GM18517 (cell line): Measurements from ENCODE around the gene NRP2.

Experiments used
- ATAC-seq: cut with Tn5 transposase; IDR thresholded peaks from one replicate; pipeline ENCODE4 v1.9.1; 2021; ENCODE audit warnings: mild to moderate bottlenecking, moderate library complexity; ENCODE audit not compliant: unreplicated experiment

The NRP2 gene

DNA sequence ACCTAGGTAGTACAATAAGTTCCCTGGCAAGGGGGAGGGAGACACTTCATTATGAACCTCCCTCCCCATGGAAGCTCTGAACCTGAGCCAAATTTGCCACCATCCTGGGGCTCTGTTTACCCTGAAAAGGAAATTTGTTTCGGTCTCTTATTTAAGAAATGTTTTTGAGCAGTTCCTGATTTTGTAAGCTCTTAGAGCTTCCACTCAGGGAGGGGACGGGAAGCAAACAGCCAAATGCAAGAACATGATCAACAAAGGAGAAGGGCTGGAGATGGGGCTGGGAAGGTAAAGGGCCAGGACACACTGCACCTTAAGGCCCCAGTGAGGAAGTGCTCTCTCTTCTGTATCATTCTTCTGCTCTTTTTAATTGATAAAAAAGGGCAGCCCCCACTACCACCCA, 117.9 kb downstream of the NRP2 start:
- no peak for ATAC-seq

DNA sequence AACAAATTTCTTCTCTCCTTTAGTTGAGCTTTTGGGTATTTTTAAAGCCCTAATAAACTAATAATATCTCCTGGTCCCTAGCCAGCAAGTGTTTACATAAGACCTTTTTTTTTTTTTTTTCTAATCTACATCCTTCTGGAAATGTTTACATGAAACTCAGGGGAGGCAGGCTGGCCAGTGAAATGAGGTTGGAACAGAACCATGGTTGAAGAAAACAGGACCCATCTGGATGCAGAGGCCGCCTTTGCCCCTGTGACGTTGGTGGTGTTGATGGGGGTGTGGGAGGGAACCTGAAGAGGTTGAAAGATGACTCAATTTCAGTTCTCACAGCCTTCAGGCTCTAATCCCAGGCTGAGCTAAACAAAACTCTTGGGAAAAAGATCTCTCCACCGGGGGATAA, 118.5 kb downstream of the NRP2 start:
- ATAC-seq, result no peak

DNA sequence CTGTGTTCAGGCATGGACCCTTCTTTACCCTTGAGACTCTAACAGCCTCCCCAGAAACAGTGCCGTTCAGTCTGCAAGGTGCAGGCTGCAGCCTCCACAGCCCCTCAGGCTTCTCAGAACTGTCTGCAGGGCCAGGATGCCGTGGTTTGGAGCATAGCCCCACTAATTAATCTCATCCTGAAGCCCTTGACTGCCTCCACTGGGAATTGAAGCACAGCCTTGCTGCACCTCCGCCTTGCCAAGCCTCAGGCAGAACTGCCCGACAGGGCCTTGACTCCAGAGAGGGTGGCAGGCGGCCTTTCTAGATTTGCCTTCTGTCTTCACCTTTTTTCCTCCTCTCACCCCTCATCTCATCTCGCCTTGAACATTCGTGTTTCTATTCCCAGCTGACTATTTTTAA, 119.8 kb downstream of the NRP2 start:
- ATAC-seq, result no peak

DNA sequence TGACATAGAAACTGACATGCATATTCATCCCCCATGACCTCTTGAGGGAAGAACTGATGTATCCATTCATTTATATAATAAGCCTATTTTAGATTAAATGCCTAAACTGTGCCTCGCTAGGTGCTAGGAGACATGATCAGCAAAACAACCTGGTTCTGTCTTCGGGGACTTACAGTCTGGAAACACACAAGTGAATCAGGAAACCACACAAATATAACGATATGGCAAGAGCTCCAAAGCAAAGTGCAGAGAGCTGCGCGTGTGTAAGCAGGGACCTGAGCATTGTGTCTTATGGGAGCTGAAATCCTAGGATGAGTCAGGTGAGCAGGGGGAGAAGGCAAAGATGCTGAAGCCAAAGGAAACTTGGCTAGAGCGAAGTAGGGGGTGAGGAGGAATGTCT, 120.6 kb downstream of the NRP2 start:
- no peak for ATAC-seq

DNA sequence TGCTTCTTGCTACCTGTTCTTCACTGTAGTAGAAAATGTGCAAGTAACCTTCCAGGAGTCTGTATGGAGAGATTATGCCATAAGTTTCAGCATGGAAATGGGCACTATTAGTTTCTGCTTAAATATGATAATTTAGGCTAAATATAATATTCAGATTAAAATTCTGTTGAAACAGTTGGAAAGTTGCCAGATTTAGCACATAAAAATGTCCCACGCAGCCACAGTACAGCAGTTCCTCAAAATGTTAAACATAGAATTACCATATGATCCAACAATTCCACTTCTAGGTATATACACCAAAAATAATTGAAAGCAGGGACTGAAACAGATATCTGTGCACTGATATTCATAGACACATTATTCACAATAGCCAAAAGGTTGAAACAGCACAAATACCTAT, 121.2 kb downstream of the NRP2 start:
- ATAC-seq, result no peak

DNA sequence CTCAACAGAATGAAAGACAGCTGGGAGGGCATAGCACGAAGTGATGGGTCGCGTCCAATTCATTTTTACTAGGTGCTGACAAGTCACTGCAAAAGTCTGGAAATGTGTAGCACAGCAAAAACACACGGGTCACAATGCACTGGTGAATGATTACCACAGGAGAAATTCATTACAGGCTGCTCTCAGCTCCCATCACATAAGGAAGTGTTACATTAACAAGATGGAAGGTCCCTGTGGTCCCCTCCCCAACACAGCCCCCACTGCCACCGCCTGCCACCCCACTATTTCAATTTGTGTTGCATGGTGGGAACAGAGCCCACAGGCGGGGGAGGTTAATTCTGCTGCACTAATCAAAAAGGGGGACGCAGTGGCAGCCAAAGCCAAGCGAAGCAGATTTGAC, 122.8 kb downstream of the NRP2 start:
- ATAC-seq, result no peak

DNA sequence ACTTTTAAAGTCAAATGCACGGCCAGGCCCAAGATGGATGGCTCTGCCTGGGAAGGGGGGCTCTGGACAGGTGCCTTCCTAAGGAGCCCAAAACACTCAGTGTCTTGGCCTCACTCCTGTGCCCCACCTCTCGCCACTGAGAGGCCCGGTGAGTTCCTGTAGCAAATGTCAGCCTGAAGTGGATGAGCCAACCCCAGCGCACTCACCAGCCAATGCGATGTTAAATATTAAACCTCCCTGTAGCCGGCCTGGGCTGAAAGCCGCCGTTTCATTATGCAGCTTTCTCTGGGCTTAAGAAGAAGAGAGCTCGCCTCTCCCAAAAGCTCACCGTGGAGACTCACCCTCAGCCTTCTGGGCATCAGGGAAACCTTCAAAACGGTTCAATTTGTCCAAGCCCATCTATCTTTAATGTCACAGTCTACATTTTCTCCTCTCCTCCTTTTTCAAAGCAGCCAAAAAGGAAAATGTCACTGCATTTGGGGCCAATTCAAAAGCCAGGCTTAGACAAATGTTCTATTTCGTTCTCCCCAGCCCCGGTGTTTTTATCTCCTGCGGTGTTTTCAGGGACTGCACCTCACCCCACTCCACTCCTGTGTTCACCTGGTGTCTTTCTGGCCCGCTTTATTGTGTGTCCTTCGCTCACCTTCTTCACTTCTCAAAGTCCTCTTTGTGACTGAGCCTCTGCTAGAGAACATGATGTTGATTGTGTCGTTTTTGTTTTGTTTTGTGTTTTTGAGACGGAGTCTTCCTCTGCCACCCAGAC, 124.0 kb downstream of the NRP2 start:
- no peak for ATAC-seq

DNA sequence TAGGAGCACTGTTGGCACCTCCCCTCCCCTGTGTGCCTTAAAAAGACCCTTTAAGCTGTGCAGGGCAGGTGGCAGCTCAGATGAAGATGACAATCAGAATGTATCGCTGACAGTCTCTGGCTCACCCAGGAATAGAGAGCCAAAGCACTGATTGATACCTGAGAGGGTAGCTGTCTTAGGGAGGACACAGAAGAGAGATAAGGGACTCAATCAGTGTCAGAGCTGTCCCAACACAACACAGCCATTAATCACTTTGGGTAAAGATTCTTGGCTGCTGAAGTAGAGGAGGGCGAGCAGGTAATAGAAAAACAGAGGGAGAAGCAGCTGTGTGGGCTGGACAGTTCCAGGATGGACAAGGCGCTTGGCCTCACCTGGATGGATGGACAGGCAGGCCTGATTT, 124.9 kb downstream of the NRP2 start:
- no peak for ATAC-seq

DNA sequence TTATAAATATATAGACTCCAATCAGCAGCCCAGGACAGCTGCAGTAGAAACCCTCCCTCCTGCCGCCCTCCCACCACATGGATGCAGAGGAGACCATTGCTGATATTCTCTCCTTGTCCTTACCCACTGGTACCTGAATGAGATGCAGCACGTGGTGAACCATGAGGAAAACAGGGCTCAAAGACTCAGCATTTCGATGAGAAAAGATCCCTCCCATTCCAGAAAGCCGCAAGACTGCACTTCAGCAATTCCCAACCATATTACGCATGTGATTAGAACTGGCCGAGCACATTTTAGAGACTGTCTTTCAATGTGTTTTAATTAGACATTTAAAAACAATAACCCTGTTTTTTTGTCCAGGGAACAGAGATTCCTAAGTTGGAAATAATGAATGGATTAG, 125.5 kb downstream of the NRP2 start:
- ATAC-seq, result no peak

DNA sequence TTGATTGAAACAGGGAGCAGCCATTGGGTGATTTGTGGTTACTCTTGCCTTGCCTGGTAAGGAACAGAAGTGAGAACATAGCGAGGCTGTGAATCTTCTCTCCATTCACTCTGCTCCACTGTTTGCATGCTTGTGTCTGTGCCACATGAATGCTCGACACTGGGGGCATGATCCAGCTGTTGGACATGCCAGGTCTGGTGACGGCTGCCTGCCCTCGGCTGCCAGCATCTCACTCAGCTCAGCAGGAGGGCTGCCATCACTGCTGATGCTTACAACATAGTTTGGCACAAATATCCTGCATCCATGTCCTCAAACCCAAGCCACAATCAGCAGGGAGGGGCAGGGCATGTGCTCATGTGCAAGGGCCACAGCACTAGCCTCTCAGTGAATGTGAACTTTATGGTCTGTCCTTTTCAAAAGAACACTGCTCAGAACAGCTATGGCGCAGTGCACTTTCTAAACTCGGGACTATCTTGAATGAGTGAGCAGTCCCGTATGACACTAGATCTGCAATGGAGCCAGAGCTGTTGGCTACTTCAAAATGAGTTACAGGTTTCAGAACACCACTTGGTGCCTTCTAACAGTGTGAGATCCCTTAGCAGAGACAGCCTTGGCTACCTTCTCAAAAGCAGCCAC, 126.3 kb downstream of the NRP2 start:
- ATAC-seq, result no peak

DNA sequence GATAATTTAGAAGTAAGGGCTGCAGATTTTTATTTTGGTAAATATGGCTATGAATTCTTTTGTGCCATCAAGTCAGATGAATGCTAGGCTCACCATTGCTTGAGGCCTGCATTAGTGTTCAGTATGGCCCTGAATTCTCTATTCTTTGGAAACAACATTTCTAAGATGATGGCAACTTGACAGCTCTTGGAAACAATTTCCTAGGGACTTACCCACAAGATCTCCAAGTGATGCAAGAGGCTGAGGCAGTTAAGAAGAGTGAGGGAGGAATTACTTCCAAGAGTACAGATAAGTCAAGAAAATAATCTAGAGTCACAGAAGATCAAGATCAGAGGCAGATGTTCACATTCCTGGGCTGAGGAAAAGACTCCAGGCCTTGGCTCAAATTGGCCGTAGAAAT, 129.1 kb downstream of the NRP2 start:
- ATAC-seq, result no peak

DNA sequence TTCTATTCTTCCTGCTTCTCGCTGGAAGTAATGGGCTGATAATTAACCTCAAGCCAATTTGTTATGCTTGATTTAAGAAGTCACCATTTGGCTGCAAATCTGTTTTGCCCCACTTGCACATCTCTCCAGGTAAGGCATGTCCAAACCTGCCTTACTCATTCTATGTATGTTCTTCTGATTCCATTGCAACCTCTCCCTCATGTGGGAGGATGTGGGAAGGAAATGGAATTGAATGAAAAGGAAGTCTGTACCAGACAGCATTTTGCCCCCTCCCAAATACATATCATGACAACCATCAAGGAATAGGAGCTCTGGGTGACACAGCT, 131.7 kb downstream of the NRP2 start:
- peak; percentile 16 for ATAC-seq

DNA sequence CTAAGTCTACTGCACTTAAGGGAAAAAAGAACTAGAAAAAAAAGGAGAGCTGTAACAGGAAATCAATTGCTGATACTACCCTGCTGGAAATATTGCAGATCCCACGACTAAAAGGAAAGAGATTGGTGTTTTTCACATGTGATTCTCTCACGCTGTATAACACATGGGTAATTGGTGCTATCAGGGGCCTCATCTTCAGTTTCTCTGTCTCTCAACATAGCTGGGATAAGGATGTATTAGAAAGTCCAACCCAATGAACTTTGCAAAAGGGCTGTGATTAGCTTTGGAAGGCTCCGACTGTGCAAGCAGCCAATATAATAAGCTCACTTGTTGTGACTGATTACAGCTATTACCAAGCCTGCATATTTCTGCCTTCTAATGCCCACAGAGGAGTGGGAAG, 133.4 kb downstream of the NRP2 start:
- no peak for ATAC-seq

DNA sequence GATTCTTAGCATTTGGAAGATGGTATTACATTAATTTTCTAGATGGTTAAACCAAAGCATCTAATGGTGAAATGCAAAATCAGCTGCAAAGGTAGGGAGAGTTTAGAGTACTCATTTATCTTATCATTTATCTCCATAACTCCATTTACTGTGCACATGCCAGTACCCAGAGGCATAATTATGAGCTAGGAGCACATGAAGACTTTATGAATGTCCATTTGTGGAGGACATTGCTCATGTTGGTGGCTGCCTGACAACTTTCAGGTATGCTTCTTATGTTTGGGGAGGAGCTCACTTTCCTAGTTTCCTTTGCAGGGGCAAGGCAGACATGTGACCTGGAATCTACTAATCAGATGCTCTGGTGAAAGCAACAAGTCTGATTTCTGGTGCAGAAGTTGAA, 134.0 kb downstream of the NRP2 start:
- no peak for ATAC-seq

DNA sequence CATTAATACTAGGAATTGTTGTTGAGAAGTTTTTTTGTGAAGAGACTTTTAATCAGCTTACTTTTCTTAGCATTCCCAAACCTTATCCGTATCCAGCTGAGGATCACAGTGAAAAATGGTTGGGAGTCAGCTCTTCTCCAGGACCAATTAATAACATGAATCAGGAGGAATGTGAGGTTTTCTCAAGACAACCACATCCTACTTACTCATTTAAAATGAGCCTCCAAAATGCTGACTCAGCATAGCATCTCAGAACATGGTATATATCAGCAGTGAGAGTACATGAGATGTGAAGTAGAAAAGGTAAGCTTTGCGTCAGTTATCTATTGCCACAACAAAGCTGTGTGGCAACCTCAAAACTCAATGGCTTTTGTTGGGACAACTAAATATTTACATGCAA, 140.3 kb downstream of the NRP2 start:
- ATAC-seq, result no peak

DNA sequence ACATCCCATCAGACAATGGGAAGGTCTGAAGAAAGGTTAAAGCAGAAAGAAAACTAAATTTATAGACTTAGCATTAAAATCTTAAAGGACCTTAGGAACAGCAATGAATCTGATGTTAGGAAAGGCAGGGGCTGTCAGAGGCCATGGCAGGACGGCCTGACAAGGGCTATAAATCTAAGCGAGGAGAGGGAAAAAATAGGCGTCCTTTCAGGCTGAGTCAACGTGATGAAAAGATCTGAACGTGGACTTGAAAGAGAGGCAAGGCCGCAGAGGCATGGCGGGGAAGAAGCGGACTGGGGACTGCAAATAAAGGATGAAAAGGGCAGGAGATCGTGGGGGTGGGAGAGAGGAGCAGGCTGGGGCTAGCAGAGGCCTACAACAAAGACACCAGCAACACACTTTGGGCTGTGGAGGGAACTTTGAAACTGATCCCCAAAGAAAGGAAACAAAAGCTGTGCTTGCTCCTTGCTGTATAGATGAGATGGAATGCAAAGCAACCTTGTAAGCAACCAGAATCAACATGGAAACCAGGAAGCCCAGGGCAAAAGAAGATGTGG, 145.6 kb downstream of the NRP2 start:
- no peak for ATAC-seq

DNA sequence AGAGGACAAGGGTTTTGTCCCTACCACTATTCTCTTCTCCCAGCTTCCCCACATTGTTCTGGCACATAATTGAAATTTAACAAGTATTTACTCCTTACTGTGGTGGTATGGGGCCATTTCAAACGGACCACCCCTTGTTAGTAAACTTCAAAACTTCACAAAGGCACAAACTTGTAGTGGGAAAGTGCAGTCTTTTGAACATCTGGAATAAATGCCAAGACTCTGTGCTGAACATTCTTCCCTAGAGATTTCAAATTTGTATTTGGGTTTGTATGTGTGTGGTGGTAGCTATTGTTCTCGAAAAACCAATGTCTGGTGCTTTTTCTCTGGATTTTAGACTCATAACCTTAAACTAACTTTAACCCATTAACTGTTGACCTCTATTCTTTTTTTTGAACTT, 151.6 kb downstream of the NRP2 start:
- no peak for ATAC-seq

DNA sequence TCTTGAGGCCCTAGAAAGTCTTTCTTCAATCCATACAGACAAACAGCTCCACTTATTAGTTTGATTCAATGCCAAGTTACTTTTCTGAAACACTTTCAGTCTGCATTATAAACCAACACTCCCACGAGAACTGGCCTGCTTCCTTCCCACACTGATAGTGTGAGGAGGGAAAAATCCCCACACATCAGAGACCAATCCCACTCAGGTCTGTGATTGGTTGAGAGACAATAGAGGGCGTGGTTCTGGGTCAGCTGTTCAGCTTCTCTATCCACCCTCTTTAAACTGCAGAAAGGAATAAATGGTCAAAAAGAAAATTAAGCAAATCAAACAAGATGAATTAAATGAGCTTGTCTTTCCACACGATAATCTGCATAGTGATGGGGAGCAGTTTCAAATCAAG, 152.5 kb downstream of the NRP2 start:
- no peak for ATAC-seq

DNA sequence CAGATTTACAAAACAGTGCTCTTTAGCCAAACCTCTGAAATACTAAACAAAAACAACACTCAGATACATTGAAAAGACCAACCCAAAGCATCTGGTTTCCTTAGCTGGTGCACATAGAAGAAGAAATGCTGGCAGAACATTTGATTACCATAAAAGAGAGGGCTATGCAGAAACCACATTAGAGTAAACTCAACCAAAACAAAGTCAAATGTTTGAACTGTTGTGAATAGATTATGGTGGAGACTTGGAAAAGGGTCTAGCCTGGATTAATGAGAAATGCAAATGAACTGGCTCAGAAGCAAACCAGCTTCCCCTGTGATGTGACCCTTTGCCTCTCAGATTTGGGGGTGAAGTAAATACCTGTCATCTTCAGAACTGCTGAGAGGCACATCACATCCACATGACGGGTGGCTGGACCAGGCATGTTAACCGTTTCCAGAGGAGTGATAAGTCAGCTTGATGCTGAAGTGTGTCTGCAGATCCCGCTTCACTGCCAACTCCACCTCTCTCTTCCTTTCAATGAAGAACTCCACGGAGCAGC, 153.0 kb downstream of the NRP2 start:
- ATAC-seq, result no peak

DNA sequence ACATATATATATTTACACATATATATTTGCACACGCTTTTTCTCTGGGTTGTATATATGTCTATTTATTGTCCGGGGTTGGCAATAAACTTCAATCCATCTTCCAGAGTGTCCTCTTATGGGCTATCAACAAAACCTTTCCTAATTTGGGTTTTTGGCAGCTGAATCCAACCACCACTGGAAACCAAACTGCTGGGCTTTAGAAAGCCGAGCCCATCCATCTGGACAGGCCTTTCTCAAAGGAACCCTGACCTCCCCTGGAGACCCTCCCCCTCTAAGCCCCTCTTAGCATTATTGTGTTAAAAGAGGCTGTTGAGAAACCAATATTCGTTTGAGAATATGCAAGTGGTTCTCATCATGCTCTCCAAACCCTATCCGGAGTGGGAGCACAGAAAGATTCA, 153.6 kb downstream of the NRP2 start:
- ATAC-seq, result no peak

DNA sequence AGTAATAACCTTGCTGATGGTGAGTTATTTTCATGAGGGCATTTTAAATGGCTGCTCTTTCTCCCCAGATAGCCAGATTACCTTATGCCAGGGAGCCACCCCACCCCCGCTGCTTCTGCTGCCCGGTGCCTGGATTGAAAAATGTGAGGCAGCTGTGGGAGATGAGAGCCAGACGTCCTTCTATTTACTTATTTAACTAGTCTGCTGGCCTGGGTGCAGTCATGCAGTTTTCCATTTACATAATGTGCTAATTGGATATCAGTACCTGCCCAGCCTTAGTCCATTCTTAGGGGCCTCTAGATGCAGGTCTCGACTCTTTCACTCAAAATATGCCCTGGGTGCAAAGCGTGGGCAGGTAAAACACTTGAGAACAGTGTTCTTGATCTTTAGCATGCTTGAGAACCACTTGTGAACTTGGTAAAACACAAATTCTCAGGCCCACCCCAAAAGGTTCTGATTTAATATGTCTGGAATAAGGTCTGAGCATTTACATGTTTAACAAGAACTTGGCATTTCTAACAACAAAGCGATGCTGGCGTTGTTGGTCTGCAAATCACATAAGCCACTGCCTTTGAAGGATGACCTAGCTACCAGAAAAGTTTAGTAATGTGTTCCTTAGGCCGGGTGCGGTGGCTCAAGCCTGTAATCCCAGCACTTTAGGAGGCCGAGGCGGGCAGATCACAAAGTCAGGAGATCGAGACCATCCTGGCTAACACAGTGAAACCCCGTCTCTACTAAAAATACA, 154.3 kb downstream of the NRP2 start:
- ATAC-seq, result no peak

DNA sequence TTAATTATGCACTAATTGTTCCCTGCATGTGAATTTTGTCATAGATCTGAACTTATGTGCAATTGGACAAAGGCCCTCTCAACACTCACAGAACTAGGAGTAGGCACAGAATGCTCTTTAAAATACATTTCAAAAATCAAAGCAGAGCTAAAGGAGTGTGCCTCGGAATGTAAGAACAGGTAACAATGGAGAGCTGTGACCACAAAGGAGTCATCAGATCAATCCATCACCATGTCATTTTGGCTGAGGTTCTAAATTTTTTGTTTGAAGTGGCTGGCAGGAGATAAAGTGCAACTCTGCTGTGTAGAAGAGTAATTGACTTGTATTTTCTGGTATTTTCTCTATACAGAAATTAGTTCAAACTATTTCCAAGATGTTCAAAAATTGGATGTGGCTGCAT, 155.4 kb downstream of the NRP2 start:
- ATAC-seq, result no peak
